MCF 10A (cell line): ENCODE data around the gene WASF3. TPM values are rescaled to one million over a fixed set of nuclear protein-coding genes. Genes with fewer than 3 reads are reported as not detected.

ENCODE experiments used
- BruUV-seq: library from RNA; stranded (reverse); fragments of 400-500 nt; replicated peaks from 2 replicates; lab custom pipeline; 2021; lab: Mats Ljungman, UMichigan
- CTCF ChIA-PET: fragments of 300-600 bp; sonication (Branson Sonifier 250); formaldehyde crosslinking; extraction: SDS; loops from one replicate; lab custom pipeline; 2021; ENCODE audit warnings: antibody characterized with exemption, inconsistent platforms; lab: Yijun Ruan, JAX
- POLR2A ChIA-PET: fragments of 300-600, 350-650 bp; sonication (Branson Sonifier 250); formaldehyde crosslinking; extraction: SDS; loops from one replicate; lab custom pipeline; 2020; ENCODE audit warnings: antibody characterized with exemption, inconsistent platforms; lab: Yijun Ruan, JAX
- DNase-seq: peaks from one replicate; pipeline ENCODE4 v3.0.0-alpha.2; 2018; ENCODE audit not compliant: unreplicated experiment
- H3K27ac Mint-ChIP-seq: one replicate; pipeline ENCODE4 v1.8.0; 2022; ENCODE audit warnings: mild to moderate bottlenecking, low read depth, mixed read lengths; ENCODE audit not compliant: unreplicated experiment
- H3K27me3 Mint-ChIP-seq: one replicate; pipeline ENCODE4 v1.8.0; 2022; ENCODE audit warnings: mixed read lengths; ENCODE audit not compliant: insufficient read depth, unreplicated experiment
- H3K36me3 Mint-ChIP-seq: one replicate; pipeline ENCODE4 v1.8.0; 2022; ENCODE audit warnings: mild to moderate bottlenecking, moderate library complexity, mixed read lengths; ENCODE audit not compliant: insufficient read depth, unreplicated experiment
- H3K4me1 Mint-ChIP-seq: one replicate; pipeline ENCODE4 v1.8.0; 2022; ENCODE audit warnings: mixed read lengths; ENCODE audit not compliant: insufficient read depth, unreplicated experiment
- H3K4me3 Mint-ChIP-seq: one replicate; pipeline ENCODE4 v1.8.0; 2022; ENCODE audit warnings: mild to moderate bottlenecking, moderate library complexity, mixed read lengths; ENCODE audit not compliant: unreplicated experiment
- H3K9me3 Mint-ChIP-seq: one replicate; pipeline ENCODE4 v1.8.0; 2022; ENCODE audit warnings: mixed read lengths; ENCODE audit not compliant: unreplicated experiment
- CTCF ChIP-seq: fragments of 200-600 bp; IDR thresholded peaks from one replicate; pipeline ENCODE4 v1.8.0; 2022; ENCODE audit warnings: antibody characterized with exemption, mild to moderate bottlenecking; ENCODE audit not compliant: unreplicated experiment
- intact Hi-C: fragments of 100-400 bp; cut with micrococcal nuclease; formaldehyde crosslinking; loops from 2 replicates; pipeline ENCODE4 v1.14.1; 2022
- total RNA-seq: library from RNA; stranded (reverse); gene quantifications from 2 replicates; pipeline ENCODE4 v1.2.3, GENCODE V29; 2022

WASF3 gene
- total RNA-seq, 1 experiment from 2014 or later = 24.0 TPM

DNA sequence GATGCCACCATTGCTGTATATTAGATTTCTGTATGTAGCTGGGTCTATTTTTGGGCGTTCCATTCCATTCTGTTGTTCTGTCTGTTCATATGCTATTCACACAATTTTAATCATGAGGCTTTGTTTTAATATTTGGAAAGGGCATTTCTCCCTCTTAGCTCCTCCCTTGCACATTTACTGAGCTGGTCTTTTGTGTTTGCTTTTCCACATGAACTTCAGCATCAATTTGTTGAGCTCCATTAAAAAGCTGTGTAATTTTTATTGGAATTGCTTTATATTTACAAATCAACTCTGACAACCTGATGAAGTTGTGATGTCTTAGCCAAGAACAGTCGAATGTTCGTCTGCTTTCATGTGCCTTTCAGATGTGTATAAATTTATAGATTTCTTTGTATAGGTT lies 14.0 kb downstream of the WASF3 start:
- no peaks in the 10 kb centered on the region for H3K36me3 Mint-ChIP-seq
- H3K9me3 Mint-ChIP-seq = peaks cover 8% of the 10 kb centered on the region
- CTCF ChIA-PET = interaction anchor here (0.6 kb wide), 1 partner anchor 31 kb away, joined by 3 read pairs; no protein-coding TSS in a partner anchor
- TF ChIP-seq CTCF = no peak
- intact Hi-C loops = no loop called here
- no TSS peak for BruUV-seq
- POLR2A ChIA-PET = interaction anchor here (1.8 kb wide), 1 partner anchor 14 kb away, joined by 10 read pairs; the partner anchor contains the start of gene WASF3
- DNase-seq = no peak
- no peaks in the 10 kb centered on the region for H3K27me3 Mint-ChIP-seq
- H3K4me3 Mint-ChIP-seq = no peak overlapping the region
- no peak overlapping the region for H3K27ac Mint-ChIP-seq
- H3K4me1 Mint-ChIP-seq = peaks cover 22% of the 10 kb centered on the region

GRCh38 chr13:26575244-26575643 lies 17.8 kb downstream of the WASF3 start:
- ChIA-PET POLR2A (interaction anchor here (0.7 kb wide), 1 partner anchor 8 kb away, joined by 3 read pairs; no protein-coding TSS in a partner anchor), CTCF (interaction anchor here (0.5 to 0.7 kb wide), 2 partner anchors 16 to 1127 kb away, joined by 3 read pairs; no protein-coding TSS in a partner anchor)
- BruUV-seq = no TSS peak
- DNase-seq = no peak
- no peak for TF ChIP-seq CTCF
- intact Hi-C loops = no loop called here
- H3K4me1 Mint-ChIP-seq = peaks cover 4% of the 10 kb centered on the region
- H3K27me3 Mint-ChIP-seq = no peaks in the 10 kb centered on the region
- no peaks in the 10 kb centered on the region for H3K36me3 Mint-ChIP-seq
- H3K9me3 Mint-ChIP-seq = peaks cover 8% of the 10 kb centered on the region
- H3K27ac Mint-ChIP-seq = peak overlapping the region; percentile 11
- H3K4me3 Mint-ChIP-seq = no peak overlapping the region

- Mint-ChIP-seq H3K4me3 (no peak overlapping the region), H3K4me1 (peaks cover 5% of the 10 kb centered on the region), H3K27me3 (no peaks in the 10 kb centered on the region), H3K9me3 (peaks cover 8% of the 10 kb centered on the region), H3K36me3 (no peaks in the 10 kb centered on the region), H3K27ac (no peak overlapping the region)
- BruUV-seq = no TSS peak
- POLR2A ChIA-PET = interaction anchor here (1.2 to 3.1 kb wide), 3 partner anchors 15 to 22 kb away, joined by 3 to 9 read pairs (median 5); partner anchors contain the start of gene WASF3
- no peak for DNase-seq
- CTCF ChIA-PET = interaction anchor here (1.5 kb wide), 1 partner anchor 22 kb away, joined by 6 read pairs; no protein-coding TSS in a partner anchor
- TF ChIP-seq CTCF = no peak
- intact Hi-C loops = no loop called here
Measured at GRCh38 chr13:26579580-26579979, 22.1 kb downstream of the WASF3 start.

- no TSS peak for BruUV-seq
- Mint-ChIP-seq H3K36me3 (no peaks in the 10 kb centered on the region), H3K9me3 (peaks cover 3% of the 10 kb centered on the region), H3K4me1 (peaks cover 10% of the 10 kb centered on the region), H3K27ac (no peak overlapping the region), H3K4me3 (no peak overlapping the region), H3K27me3 (no peaks in the 10 kb centered on the region)
- POLR2A ChIA-PET = interaction anchor here (0.6 to 2.2 kb wide), 3 partner anchors 8 to 26 kb away, joined by 3 to 5 read pairs (median 4); partner anchors contain the start of gene WASF3
- no peak for DNase-seq
- CTCF ChIA-PET = interaction anchor here (0.6 kb wide), 1 partner anchor 152 kb away, joined by 3 read pairs; no protein-coding TSS in a partner anchor
- no peak for TF ChIP-seq CTCF
- intact Hi-C loops = no loop called here
Measured at GRCh38 chr13:26583662-26584061, 26.2 kb downstream of the WASF3 start.
